CD14-positive monocyte (primary cell): Measurements from ENCODE around the gene PLD6. TPM values are rescaled to one million over a fixed set of nuclear protein-coding genes. Genes with fewer than 3 reads are reported as not detected.

Source experiments
- DNase-seq, 3 donors: peaks; one replicate each; pipeline ENCODE4 v3.0.0-alpha.2; 2011 to 2022
- H2AFZ ChIP-seq: 2 replicates; pipeline ENCODE4 v1.6.0; 2012; ENCODE audit warnings: mild to moderate bottlenecking, low read depth, low read length, inconsistent platforms; ENCODE audit not compliant: insufficient read depth, poor library complexity, severe bottlenecking
- H3K27ac ChIP-seq, 2 donors: 1 replicate in 1 of 2; 2 replicates in 1 of 2; pipeline ENCODE4 v1.5.1; 2012 to 2013; ENCODE audit warnings: low read length in 2 of 2, control low read depth in 1 of 2, inconsistent platforms in 1 of 2, low read depth in 1 of 2, mild to moderate bottlenecking in 1 of 2
- H3K27me3 ChIP-seq, 2 donors: one replicate each; pipeline versions ENCODE4 v1.6.0 to v1.6.1; 2011 to 2013; ENCODE audit warnings: low read length in 2 of 2; ENCODE audit not compliant: control insufficient read depth in 2 of 2, insufficient read depth in 2 of 2
- H3K36me3 ChIP-seq, 2 donors: replicated peaks in 1 of 2; 1 replicate in 1 of 2; 2 replicates in 1 of 2; pipeline versions ENCODE4 v1.5.1 to v1.6.1; 2012 to 2013; ENCODE audit warnings: low read length in 2 of 2, control low read depth in 1 of 2, inconsistent platforms in 1 of 2, mild to moderate bottlenecking in 1 of 2; ENCODE audit not compliant: insufficient read depth in 2 of 2, control insufficient read depth in 1 of 2
- H3K4me1 ChIP-seq, 2 donors: 1 replicate in 1 of 2; 2 replicates in 1 of 2; pipeline versions ENCODE4 v1.5.1 to v1.6.1; 2012 to 2013; ENCODE audit warnings: low read length in 2 of 2, control low read depth in 1 of 2, inconsistent platforms in 1 of 2, mild to moderate bottlenecking in 1 of 2, moderate library complexity in 1 of 2; ENCODE audit not compliant: insufficient read depth in 2 of 2, control insufficient read depth in 1 of 2
- H3K4me2 ChIP-seq: replicated peaks from 2 replicates; pipeline ENCODE3; 2012; ENCODE audit warnings: low read length, moderate library complexity, mild to moderate bottlenecking; ENCODE audit not compliant: poor library complexity, severe bottlenecking; ENCODE audit errors: extremely low read depth
- H3K4me3 ChIP-seq, 3 experiments: fragments of 200-600 bp in 1 of 3; sonication (generic) in 1 of 3; replicated peaks in 1 of 3; 1 replicate in 2 of 3; 2 replicates in 1 of 3; pipeline ENCODE4 v1.5.1; 2011 to 2013; ENCODE audit warnings: low read length in 3 of 3, mild to moderate bottlenecking in 3 of 3, control low read depth in 2 of 3, low read depth in 2 of 3, inconsistent platforms in 1 of 3, moderate library complexity in 1 of 3
- H3K79me2 ChIP-seq: 2 replicates; pipeline ENCODE4 v1.6.0; 2012; ENCODE audit warnings: mild to moderate bottlenecking, control low read depth, inconsistent platforms, low read length, moderate library complexity; ENCODE audit not compliant: insufficient read depth
- H3K9ac ChIP-seq: 2 replicates; pipeline ENCODE4 v1.6.0; 2017; ENCODE audit warnings: low read length, mild to moderate bottlenecking; ENCODE audit not compliant: insufficient read depth, poor library complexity, severe bottlenecking
- H3K9me3 ChIP-seq, 2 donors: replicated peaks in 1 of 2; 1 replicate in 1 of 2; 2 replicates in 1 of 2; pipeline versions ENCODE4 v1.5.1 to v1.6.1; 2012 to 2013; ENCODE audit warnings: low read length in 2 of 2, control low read depth in 1 of 2; ENCODE audit not compliant: control insufficient read depth in 1 of 2, insufficient read depth in 1 of 2
- H4K20me1 ChIP-seq: 2 replicates; pipeline ENCODE4 v1.6.0; 2012; ENCODE audit warnings: mild to moderate bottlenecking, low read length, control low read depth, moderate library complexity; ENCODE audit not compliant: insufficient read depth
- H3K27ac Mint-ChIP-seq, 7 donors: one replicate each; pipeline ENCODE4 v1.8.0; 2020; ENCODE audit warnings: mild to moderate bottlenecking in 7 of 7, mixed read lengths in 7 of 7, moderate library complexity in 6 of 7, inconsistent platforms in 2 of 7
- H3K27me3 Mint-ChIP-seq, 3 donors: one replicate each; pipeline ENCODE4 v1.8.0; 2021 to 2022; ENCODE audit warnings: low read depth in 3 of 3, mild to moderate bottlenecking in 3 of 3, mixed read lengths in 3 of 3, moderate library complexity in 3 of 3, inconsistent platforms in 1 of 3
- H3K36me3 Mint-ChIP-seq, 2 donors: one replicate each; pipeline ENCODE4 v1.8.0; 2020; ENCODE audit warnings: mixed read lengths in 2 of 2, inconsistent platforms in 1 of 2, mild to moderate bottlenecking in 1 of 2
- H3K4me1 Mint-ChIP-seq: one replicate; pipeline ENCODE4 v1.8.0; 2020; ENCODE audit warnings: mild to moderate bottlenecking, mixed read lengths
- H3K4me3 Mint-ChIP-seq, 2 donors: one replicate each; pipeline ENCODE4 v1.8.0; 2020; ENCODE audit warnings: mild to moderate bottlenecking in 2 of 2, mixed read lengths in 2 of 2, moderate library complexity in 1 of 2
- H3K9me3 Mint-ChIP-seq, 7 donors: one replicate each; pipeline ENCODE4 v1.8.0; 2020 to 2022; ENCODE audit warnings: mixed read lengths in 7 of 7, mild to moderate bottlenecking in 6 of 7, moderate library complexity in 6 of 7, inconsistent platforms in 2 of 7
- CTCF ChIP-seq: fragments of 200-600 bp; IDR thresholded peaks from one replicate; pipeline ENCODE4 v1.8.0; 2022; ENCODE audit warnings: antibody characterized with exemption, mild to moderate bottlenecking
- WGBS: methylation state at CpG from one replicate; pipeline ENCODE4 v1.1.5; 2013; ENCODE audit warnings: missing lambda C conversion rate; ENCODE audit not compliant: insufficient coverage; 5-methylcytosine and 5-hydroxymethylcytosine counted together
- intact Hi-C, 2 donors: fragments of 100-400 bp; cut with micrococcal nuclease; formaldehyde crosslinking; loops; one replicate each; pipeline versions ENCODE4 v1.15.0 to v1.15.1; 2023
- polyA plus RNA-seq, 3 donors: library from polyadenylated mRNA; depleted of rRNA in 1 of 3; unstranded in 2 of 3; stranded (reverse) in 1 of 3; fragments of 300-500 nt in 2 of 3; fragments of >200 nt in 1 of 3; fragmentation: Illumina TruSeq in 2 of 3; gene quantifications; 1 replicate in 2 of 3; 2 replicates in 1 of 3; pipeline ENCODE4 v1.2.3, GENCODE V29; 2012 to 2021

PLD6 gene
- polyA plus RNA-seq, 3 donors, result 0.16 to 0.76 (median 0.50) TPM

DNA sequence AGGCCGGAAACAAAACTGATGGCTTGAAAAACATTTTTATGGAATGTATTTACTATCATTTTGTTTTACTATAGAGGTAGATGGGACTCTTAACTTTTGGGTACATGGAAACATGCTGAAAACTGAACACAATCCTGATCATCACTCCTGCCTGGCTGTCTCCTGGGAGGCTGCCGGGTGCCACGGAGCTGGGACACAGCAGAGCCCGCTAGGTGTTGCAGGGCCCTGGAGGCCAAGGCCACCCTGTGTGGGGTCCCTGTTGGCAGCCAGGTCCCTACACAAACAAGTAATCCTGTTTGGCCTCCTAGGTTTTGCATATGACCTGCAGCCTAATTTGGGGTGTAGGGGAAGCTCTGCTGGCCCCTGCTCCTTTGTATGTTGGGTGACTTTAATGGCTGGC lies 17.5 kb downstream of the PLD6 start:
- no peak overlapping the region for H3K4me3 ChIP-seq
- H3K4me1 Mint-ChIP-seq, result peaks cover 33% of the 10 kb centered on the region
- H3K27ac ChIP-seq, result no peak overlapping the region
- H4K20me1 ChIP-seq, result no peaks in the 10 kb centered on the region
- intact Hi-C loops, result no loop called here
- no peak for DNase-seq
- H3K36me3 Mint-ChIP-seq, result peaks cover 27 to 34% of the 10 kb centered on the region in 2 donors
- no peaks in the 10 kb centered on the region for H3K79me2 ChIP-seq
- H3K27me3 Mint-ChIP-seq, result no peaks in the 10 kb centered on the region
- no peak overlapping the region for H2AFZ ChIP-seq
- no peaks in the 10 kb centered on the region for H3K9me3 Mint-ChIP-seq
- H3K27ac Mint-ChIP-seq, result no peak overlapping the region
- H3K27me3 ChIP-seq, result no peaks in the 10 kb centered on the region
- H3K36me3 ChIP-seq, result peaks cover 5 to 45% of the 10 kb centered on the region in 2 donors
- no CpG with 5 or more reads among the region's 4 CpGs for WGBS
- no peak overlapping the region for H3K4me2 ChIP-seq
- H3K4me1 ChIP-seq, result peaks cover 22% of the 10 kb centered on the region in 2 donors
- H3K9me3 ChIP-seq, result no peaks in the 10 kb centered on the region
- no peak overlapping the region for H3K9ac ChIP-seq
- H3K4me3 Mint-ChIP-seq, result no peak overlapping the region
- no peak for TF ChIP-seq CTCF

DNA sequence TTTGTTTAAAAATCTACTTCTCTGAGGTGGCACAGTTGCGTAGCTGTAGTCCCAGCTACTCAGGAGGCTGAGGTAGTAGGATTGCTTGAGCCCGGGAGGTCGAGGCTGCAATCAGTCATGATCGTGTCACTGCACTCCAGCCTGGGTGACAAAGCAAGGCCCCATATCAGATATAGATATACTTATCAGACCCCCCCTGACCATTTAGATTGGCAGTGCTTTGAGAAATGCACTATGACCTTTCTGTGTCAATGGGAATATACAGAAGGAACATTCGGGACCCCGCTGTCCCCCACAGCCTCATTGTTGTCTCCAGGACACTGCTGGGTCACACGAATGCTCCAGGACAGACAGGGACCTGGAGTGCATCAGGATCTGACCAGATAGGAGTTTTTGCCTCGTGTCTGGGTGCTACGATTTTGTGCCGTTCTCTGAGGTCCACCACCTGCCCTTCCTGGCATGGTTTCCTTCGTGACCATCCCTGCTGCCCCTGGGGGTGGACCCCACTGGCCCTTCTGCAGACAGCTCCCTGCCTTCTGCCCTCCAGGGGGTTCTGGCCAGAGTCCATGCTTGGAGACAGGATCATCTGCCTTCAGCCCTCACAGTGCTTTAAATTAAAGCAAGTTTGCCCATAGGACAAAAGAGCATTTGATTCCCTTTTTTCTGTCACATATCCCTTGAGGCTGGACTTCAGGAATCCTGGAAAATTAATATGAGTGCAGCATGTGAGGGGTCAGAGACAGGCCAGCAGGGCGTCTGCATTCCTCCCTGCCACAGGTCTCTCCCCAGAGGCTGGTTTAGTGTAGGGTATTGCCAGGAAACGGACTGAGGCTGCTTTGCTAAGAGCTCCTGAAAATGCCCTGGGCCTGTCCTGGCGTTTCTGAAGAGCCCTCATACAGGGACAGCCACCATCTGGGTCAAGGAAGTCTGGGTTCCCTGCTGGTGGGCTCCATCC lies 19.3 kb downstream of the PLD6 start:
- Histone ChIP-seq H3K27me3 (no peaks in the 10 kb centered on the region), H3K27ac (no peak overlapping the region), H3K9me3 (no peaks in the 10 kb centered on the region), H3K79me2 (no peaks in the 10 kb centered on the region), H4K20me1 (no peaks in the 10 kb centered on the region), H3K4me1 (peaks cover 22% of the 10 kb centered on the region in 2 donors), H3K4me3 (no peak overlapping the region), H3K4me2 (no peak overlapping the region), H2AFZ (no peak overlapping the region), H3K9ac (no peak overlapping the region), H3K36me3 (peaks cover 14 to 63% of the 10 kb centered on the region in 2 donors)
- H3K4me1 Mint-ChIP-seq, result peaks cover 30% of the 10 kb centered on the region
- WGBS, result 90% methylated on average over 10 of the region's 14 CpGs
- H3K9me3 Mint-ChIP-seq, result no peaks in the 10 kb centered on the region
- intact Hi-C loops, result no loop called here
- H3K27me3 Mint-ChIP-seq, result no peaks in the 10 kb centered on the region
- TF ChIP-seq CTCF, result no peak
- no peak for DNase-seq
- no peak overlapping the region for H3K4me3 Mint-ChIP-seq
- peak overlapping the region in 1 of 7 donors; percentile 36 for H3K27ac Mint-ChIP-seq
- peaks cover 32 to 50% of the 10 kb centered on the region in 2 donors for H3K36me3 Mint-ChIP-seq
